GM12891 (cell line): ENCODE data around the gene GNG11.

Experiments used
- POLR2A ChIP-seq: IDR thresholded peaks from 2 replicates; pipeline ENCODE4 v1.6.1; 2011; ENCODE audit warnings: low read depth, low read length, control low read depth
- TAF1 ChIP-seq: IDR thresholded peaks from 2 replicates; pipeline ENCODE4 v1.6.1; 2011; ENCODE audit warnings: low read depth, low read length, control low read depth

DNA sequence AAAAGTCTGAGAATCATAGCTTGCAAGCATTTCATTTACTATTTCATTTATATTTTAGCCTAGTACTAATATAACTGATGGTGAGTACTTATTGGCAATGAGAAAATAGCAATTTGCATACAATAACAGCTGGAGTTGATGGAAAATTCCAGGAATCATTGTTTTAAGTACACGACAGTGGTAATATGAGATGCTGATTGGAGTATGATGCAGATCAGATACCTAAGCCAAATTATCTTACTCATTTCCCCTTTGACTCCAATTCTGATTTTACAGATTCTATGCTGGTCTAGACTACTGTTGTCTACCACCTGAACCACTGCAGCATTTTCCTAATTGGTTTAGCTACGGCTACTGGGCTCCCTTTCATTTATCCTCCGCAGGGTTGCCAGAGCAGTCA lies 36.7 kb downstream of the GNG11 start:
- TF ChIP-seq POLR2A, result no peak
- TF ChIP-seq TAF1, result no peak
